Trophoblast cell (in vitro differentiated cells and primary cell): ENCODE results near the gene CNRIP1. TPM values are rescaled to one million over a fixed set of nuclear protein-coding genes. Genes with fewer than 3 reads are reported as not detected.

Experiments used
- DNase-seq, 2 donors: peaks; one replicate each; pipeline ENCODE4 v3.0.0-alpha.2; 2016
- H2AFZ ChIP-seq: 2 replicates; pipeline ENCODE4 v1.6.1; 2013; ENCODE audit warnings: low read length, moderate library complexity, mild to moderate bottlenecking; ENCODE audit not compliant: insufficient read depth, poor library complexity
- H2AK5ac ChIP-seq: 2 replicates; pipeline ENCODE4 v1.6.1; 2013; ENCODE audit warnings: mild to moderate bottlenecking, low read length
- H2BK120ac ChIP-seq: 2 replicates; pipeline ENCODE4 v1.6.1; 2013; ENCODE audit warnings: low read length, mild to moderate bottlenecking, moderate library complexity; ENCODE audit not compliant: insufficient read depth, poor library complexity
- H2BK12ac ChIP-seq: 2 replicates; pipeline ENCODE4 v1.6.1; 2013; ENCODE audit warnings: mild to moderate bottlenecking, low read length, moderate library complexity
- H2BK5ac ChIP-seq: 2 replicates; pipeline ENCODE4 v1.6.1; 2013; ENCODE audit warnings: low read length, low read depth, moderate library complexity, mild to moderate bottlenecking; ENCODE audit not compliant: poor library complexity
- H3K14ac ChIP-seq: 2 replicates; pipeline ENCODE4 v1.6.1; 2013; ENCODE audit warnings: mild to moderate bottlenecking, low read length
- H3K18ac ChIP-seq: 2 replicates; pipeline ENCODE4 v1.6.1; 2013; ENCODE audit warnings: mild to moderate bottlenecking, low read length
- H3K23ac ChIP-seq: 2 replicates; pipeline ENCODE4 v1.6.1; 2013; ENCODE audit warnings: low read length
- H3K27ac ChIP-seq: 2 replicates; pipeline ENCODE4 v1.5.1; 2013; ENCODE audit warnings: low read depth, mild to moderate bottlenecking, inconsistent platforms, low read length, moderate library complexity
- H3K27me3 ChIP-seq: 2 replicates; pipeline ENCODE4 v1.6.1; 2013; ENCODE audit warnings: inconsistent platforms, mild to moderate bottlenecking, low read length, moderate library complexity; ENCODE audit not compliant: insufficient read depth
- H3K36me3 ChIP-seq, 2 experiments: 1 replicate in 1 of 2; 2 replicates in 1 of 2; pipeline ENCODE4 v1.6.1; 2013; ENCODE audit warnings: low read length in 2 of 2, mild to moderate bottlenecking in 2 of 2, moderate library complexity in 1 of 2; ENCODE audit not compliant: insufficient read depth in 2 of 2, control insufficient read depth in 1 of 2
- H3K4ac ChIP-seq: 2 replicates; pipeline ENCODE4 v1.6.1; 2013; ENCODE audit warnings: low read depth, mild to moderate bottlenecking, low read length, moderate library complexity
- H3K4me1 ChIP-seq, 2 experiments: 1 replicate in 1 of 2; 2 replicates in 1 of 2; pipeline ENCODE4 v1.6.1; 2013; ENCODE audit warnings: low read length in 2 of 2, mild to moderate bottlenecking in 2 of 2, moderate library complexity in 1 of 2; ENCODE audit not compliant: insufficient read depth in 2 of 2, control insufficient read depth in 1 of 2
- H3K4me2 ChIP-seq: 2 replicates; pipeline ENCODE4 v1.6.1; 2013; ENCODE audit warnings: inconsistent platforms, mild to moderate bottlenecking, low read length, moderate library complexity
- H3K4me3 ChIP-seq: 2 replicates; pipeline ENCODE4 v1.5.1; 2013; ENCODE audit warnings: mild to moderate bottlenecking, low read depth, low read length, inconsistent platforms
- H3K79me1 ChIP-seq: one replicate; pipeline ENCODE4 v1.6.1; 2013; ENCODE audit warnings: low read length
- H3K79me2 ChIP-seq: 2 replicates; pipeline ENCODE4 v1.6.1; 2013; ENCODE audit warnings: low read length, mild to moderate bottlenecking; ENCODE audit not compliant: control insufficient read depth, insufficient read depth, poor library complexity
- H3K9ac ChIP-seq: 2 replicates; pipeline ENCODE4 v1.6.1; 2013; ENCODE audit warnings: mild to moderate bottlenecking, low read length
- H3K9me3 ChIP-seq: 2 replicates; pipeline ENCODE4 v1.6.1; 2013; ENCODE audit warnings: low read depth, mild to moderate bottlenecking, control low read depth, inconsistent platforms, low read length; ENCODE audit not compliant: insufficient read depth
- H4K12ac ChIP-seq: 2 replicates; pipeline ENCODE4 v1.6.1; 2013; ENCODE audit warnings: low read depth, mild to moderate bottlenecking, low read length, moderate library complexity
- H4K8ac ChIP-seq: 2 replicates; pipeline ENCODE4 v1.6.1; 2013; ENCODE audit warnings: low read depth, mild to moderate bottlenecking, low read length, moderate library complexity
- H4K91ac ChIP-seq: one replicate; pipeline ENCODE4 v1.6.1; 2013; ENCODE audit warnings: low read depth, mild to moderate bottlenecking, low read length, moderate library complexity
- WGBS: extraction: QIAGEN DNeasy Blood & Tissue Kit; methylation state at CpG from one replicate; pipeline ENCODE4 v1.1.7; 2013; ENCODE audit warnings: missing lambda C conversion rate; ENCODE audit not compliant: insufficient read length, insufficient coverage; ENCODE audit errors: extremely low coverage; 5-methylcytosine and 5-hydroxymethylcytosine counted together
- polyA plus RNA-seq: library from polyadenylated mRNA; stranded (reverse); fragments of 200-250 nt; gene quantifications from 2 replicates; pipeline ENCODE4 v1.2.3, GENCODE V29; 2013

CNRIP1 gene
- polyA plus RNA-seq: 1.0 and 1.3 TPM in 2 replicates

GRCh38 chr2:68319398-68320117, at the start of gene CNRIP1:
Gene CNRIP1 (minus strand): TSS chr2:68319949. CDS start chr2:68319400, 549 bp downstream.
- Histone ChIP-seq H4K12ac (no peak within 1 kb of the TSS), H3K4me2 (peak within 1 kb of the TSS; percentile 95), H3K9ac (no peak within 1 kb of the TSS), H3K27me3 (peaks cover 25% of the 10 kb centered on the region), H3K23ac (no peak within 1 kb of the TSS), H3K79me1 (no peaks in the 10 kb centered on the region), H3K4me3 (peak within 1 kb of the TSS; percentile 65), H2BK12ac (no peak within 1 kb of the TSS), H2AK5ac (no peak within 1 kb of the TSS), H3K4ac (no peak within 1 kb of the TSS), H3K36me3 (no peaks in the 10 kb centered on the region), H3K9me3 (peaks cover 4% of the 10 kb centered on the region), H3K18ac (no peak within 1 kb of the TSS), H3K14ac (no peak within 1 kb of the TSS), H2BK5ac (no peak within 1 kb of the TSS), H3K4me1 (peaks cover 10 to 11% of the 10 kb centered on the region in 2 experiments), H2AFZ (peak within 1 kb of the TSS; percentile 35), H3K27ac (no peak within 1 kb of the TSS), H4K91ac (no peak within 1 kb of the TSS), H4K8ac (no peak within 1 kb of the TSS), H2BK120ac (no peak within 1 kb of the TSS), H3K79me2 (no peaks in the 10 kb centered on the region)
- peak in 1 of 2 donors; percentile 49 for DNase-seq
- no CpG with 5 or more reads among the region's 64 CpGs for WGBS

- H4K91ac ChIP-seq: no peak overlapping the region
- no peak overlapping the region for H2AK5ac ChIP-seq
- H3K4me1 ChIP-seq: peaks cover 0 to 3% of the 10 kb centered on the region in 2 experiments
- H3K4me3 ChIP-seq: no peak overlapping the region
- H3K4ac ChIP-seq: no peak overlapping the region
- no peaks in the 10 kb centered on the region for H3K79me2 ChIP-seq
- H3K9ac ChIP-seq: no peak overlapping the region
- H3K4me2 ChIP-seq: no peak overlapping the region
- no peak overlapping the region for H4K12ac ChIP-seq
- H3K79me1 ChIP-seq: no peaks in the 10 kb centered on the region
- H3K23ac ChIP-seq: no peak overlapping the region
- no peak overlapping the region for H3K18ac ChIP-seq
- no peak overlapping the region for H2BK12ac ChIP-seq
- H3K9me3 ChIP-seq: no peaks in the 10 kb centered on the region
- no peak overlapping the region for H3K27ac ChIP-seq
- DNase-seq: no peak
- H3K36me3 ChIP-seq: no peaks in the 10 kb centered on the region
- no peaks in the 10 kb centered on the region for H3K27me3 ChIP-seq
- no peak overlapping the region for H3K14ac ChIP-seq
- no CpG with 5 or more reads among the region's 10 CpGs for WGBS
- no peak overlapping the region for H2AFZ ChIP-seq
- H4K8ac ChIP-seq: no peak overlapping the region
- H2BK5ac ChIP-seq: no peak overlapping the region
- no peak overlapping the region for H2BK120ac ChIP-seq
Observed at GRCh38 chr2:68369337-68369734, 49.6 kb upstream of the CNRIP1 start.

- H3K4me2 ChIP-seq: no peak overlapping the region
Observed at GRCh38 chr2:68368654-68369336, 49.0 kb upstream of the CNRIP1 start.

GRCh38 chr2:68367953-68368653, 48.4 kb upstream of the CNRIP1 start:
- H3K27ac ChIP-seq: no peak overlapping the region
- no peaks in the 10 kb centered on the region for H3K79me1 ChIP-seq
- H2BK12ac ChIP-seq: no peak overlapping the region
- no peak overlapping the region for H4K12ac ChIP-seq
- no peak overlapping the region for H2AK5ac ChIP-seq
- DNase-seq: no peak
- H4K8ac ChIP-seq: no peak overlapping the region
- peaks cover 0 to 3% of the 10 kb centered on the region in 2 experiments for H3K4me1 ChIP-seq
- no peak overlapping the region for H3K4me3 ChIP-seq
- H3K14ac ChIP-seq: no peak overlapping the region
- no peaks in the 10 kb centered on the region for H3K9me3 ChIP-seq
- H4K91ac ChIP-seq: no peak overlapping the region
- no CpG with 5 or more reads among the region's 5 CpGs for WGBS
- H2BK5ac ChIP-seq: no peak overlapping the region
- no peak overlapping the region for H3K9ac ChIP-seq
- H3K79me2 ChIP-seq: no peaks in the 10 kb centered on the region
- no peaks in the 10 kb centered on the region for H3K27me3 ChIP-seq
- H3K18ac ChIP-seq: no peak overlapping the region
- H3K4me2 ChIP-seq: no peak overlapping the region
- no peak overlapping the region for H3K4ac ChIP-seq
- no peak overlapping the region for H3K23ac ChIP-seq
- H2AFZ ChIP-seq: no peak overlapping the region
- no peaks in the 10 kb centered on the region for H3K36me3 ChIP-seq
- no peak overlapping the region for H2BK120ac ChIP-seq

More at GRCh38 chr2:68368654-68369336, 49.0 kb upstream of the CNRIP1 start:
- H3K9ac ChIP-seq: no peak overlapping the region
- no peaks in the 10 kb centered on the region for H3K36me3 ChIP-seq
- H3K27me3 ChIP-seq: no peaks in the 10 kb centered on the region
- no peak overlapping the region for H2BK12ac ChIP-seq
- DNase-seq: peak in 1 of 2 donors; percentile 65
- H3K27ac ChIP-seq: no peak overlapping the region
- H2BK5ac ChIP-seq: no peak overlapping the region
- H3K4me3 ChIP-seq: no peak overlapping the region
- no peak overlapping the region for H4K91ac ChIP-seq
- no peak overlapping the region for H2AK5ac ChIP-seq
- H3K4ac ChIP-seq: no peak overlapping the region
- no peaks in the 10 kb centered on the region for H3K79me2 ChIP-seq
- H4K8ac ChIP-seq: no peak overlapping the region
- H3K79me1 ChIP-seq: no peaks in the 10 kb centered on the region
- no peak overlapping the region for H3K23ac ChIP-seq
- WGBS: no CpG with 5 or more reads among the region's 6 CpGs
- no peak overlapping the region for H3K18ac ChIP-seq
- no peaks in the 10 kb centered on the region for H3K9me3 ChIP-seq
- no peak overlapping the region for H4K12ac ChIP-seq
- H2AFZ ChIP-seq: no peak overlapping the region
- no peak overlapping the region for H3K14ac ChIP-seq
- H3K4me1 ChIP-seq: peaks cover 0 to 3% of the 10 kb centered on the region in 2 experiments
- no peak overlapping the region for H2BK120ac ChIP-seq
